Keratinocyte (primary cell): ENCODE data around the gene CALHM4. TPM values are rescaled to one million over a fixed set of nuclear protein-coding genes. Genes with fewer than 3 reads are reported as not detected.

ENCODE experiments used
- DNase-seq: peaks from one replicate; pipeline ENCODE4 v3.0.0-alpha.2; 2011; ENCODE audit warnings: low read depth, missing footprints, low spot score
- FAIRE-seq: peaks from 2 replicates; lab custom pipeline; 2011; peaks lifted over from hg19 to GRCh38; lab: Jason Lieb, UNC
- H2AFZ ChIP-seq: 2 replicates; pipeline ENCODE4 v1.6.0; 2012; ENCODE audit warnings: low read length, control low read depth, inconsistent platforms; ENCODE audit not compliant: control insufficient read depth
- H3K27ac ChIP-seq: 2 replicates; pipeline ENCODE4 v1.5.1; 2011; ENCODE audit warnings: low read length; ENCODE audit not compliant: control insufficient read depth, insufficient read depth
- H3K27me3 ChIP-seq: 3 replicates; pipeline ENCODE4 v1.6.0; 2011; ENCODE audit warnings: low read length; ENCODE audit not compliant: control insufficient read depth, insufficient read depth; ENCODE audit errors: extremely low read depth
- H3K36me3 ChIP-seq, 2 experiments: 2 replicates in 1 of 2; 3 replicates in 1 of 2; pipeline ENCODE4 v1.5.1; 2011; ENCODE audit warnings: low read length in 2 of 2, mild to moderate bottlenecking in 1 of 2; ENCODE audit not compliant: control insufficient read depth in 2 of 2, insufficient read depth in 2 of 2; ENCODE audit errors: extremely low read depth in 1 of 2
- H3K4me1 ChIP-seq: 3 replicates; pipeline ENCODE4 v1.5.1; 2011; ENCODE audit warnings: low read length; ENCODE audit not compliant: control insufficient read depth, insufficient read depth; ENCODE audit errors: extremely low read depth
- H3K4me2 ChIP-seq: 3 replicates; pipeline ENCODE4 v1.6.0; 2011; ENCODE audit warnings: low read depth, low read length; ENCODE audit not compliant: control insufficient read depth, insufficient read depth; ENCODE audit errors: extremely low read depth
- H3K4me3 ChIP-seq, 3 experiments: fragments of 200-600 bp in 1 of 3; sonication (generic) in 1 of 3; 2 replicates in 2 of 3; 3 replicates in 1 of 3; pipeline ENCODE4 v1.5.1; 2011 to 2016; ENCODE audit warnings: low read length in 3 of 3, mild to moderate bottlenecking in 3 of 3, control low read depth in 2 of 3, inconsistent platforms in 1 of 3, low read depth in 1 of 3, mixed read lengths in 1 of 3, mixed run types in 1 of 3, moderate library complexity in 1 of 3; ENCODE audit not compliant: control insufficient read depth in 2 of 3, insufficient read depth in 2 of 3; ENCODE audit errors: extremely low read depth in 1 of 3
- H3K79me2 ChIP-seq: 2 replicates; pipeline ENCODE4 v1.6.0; 2012; ENCODE audit warnings: low read length; ENCODE audit not compliant: control insufficient read depth, insufficient read depth
- H3K9ac ChIP-seq: 3 replicates; pipeline ENCODE4 v1.6.0; 2011; ENCODE audit warnings: low read length; ENCODE audit not compliant: control insufficient read depth, insufficient read depth; ENCODE audit errors: extremely low read depth
- H3K9me1 ChIP-seq: 3 replicates; pipeline ENCODE4 v1.6.0; 2011; ENCODE audit warnings: low read length; ENCODE audit not compliant: control insufficient read depth, insufficient read depth; ENCODE audit errors: extremely low read depth
- H3K9me3 ChIP-seq: 2 replicates; pipeline ENCODE4 v1.5.1; 2012; ENCODE audit warnings: low read depth, low read length; ENCODE audit not compliant: control insufficient read depth
- H4K20me1 ChIP-seq: 3 replicates; pipeline ENCODE4 v1.6.0; 2011; ENCODE audit warnings: low read length; ENCODE audit not compliant: control insufficient read depth, insufficient read depth; ENCODE audit errors: extremely low read depth
- CTCF ChIP-seq, 3 experiments: IDR thresholded peaks in 1 of 3; conservative IDR thresholded peaks in 1 of 3; optimal IDR thresholded peaks in 1 of 3; 2 replicates in 2 of 3; 3 replicates in 1 of 3; pipeline versions ENCODE3 to v1.5.1; 2011; ENCODE audit warnings: low read length in 3 of 3, mild to moderate bottlenecking in 3 of 3, moderate library complexity in 2 of 3, control low read depth in 1 of 3, inconsistent platforms in 1 of 3; ENCODE audit not compliant: insufficient read depth in 2 of 3; ENCODE audit errors: extremely low read depth in 1 of 3
- EZH2 ChIP-seq: IDR thresholded peaks from one replicate; pipeline ENCODE4 v1.6.1; 2012; ENCODE audit warnings: inconsistent platforms, mild to moderate bottlenecking, low read length, moderate library complexity
- dilution Hi-C: fragments of 300-500 bp; cut with MboI; formaldehyde crosslinking; loops from one replicate; pipeline ENCODE4 v1.7.0; 2020; ENCODE audit warnings: low sequenced_read_pairs; ENCODE audit not compliant: extremely low pct_ligation_motif_present
- polyA plus RNA-seq, 5 experiments: library from polyadenylated mRNA; depleted of rRNA in 3 of 5; stranded (reverse) in 3 of 5; stranded (forward) in 1 of 5; unstranded in 1 of 5; fragments of >200 nt; gene quantifications; 1 replicate in 1 of 5; 2 replicates in 3 of 5; 3 replicates in 1 of 5; pipeline versions ENCODE4 v1.2.1 to v1.2.3, GENCODE V29; 2011 to 2012; ENCODE audit warnings: missing spikeins in 2 of 5, low read depth in 1 of 5, low replicate concordance in 1 of 5

CALHM4 gene
- polyA plus RNA-seq, 1 donor (not counting 4 experiments of a cell fraction or from before 2014, with no cell fraction given), result 0.33 TPM

- Histone ChIP-seq H3K79me2 (peaks cover 44% of the 10 kb centered on the region), H3K9me1 (no peaks in the 10 kb centered on the region), H3K4me2 (no peak overlapping the region), H3K27me3 (no peaks in the 10 kb centered on the region), H3K36me3 (peaks cover 4 to 17% of the 10 kb centered on the region in 2 experiments), H3K27ac (no peak overlapping the region), H3K4me3 (no peak overlapping the region), H4K20me1 (no peaks in the 10 kb centered on the region), H2AFZ (no peak overlapping the region), H3K4me1 (no peaks in the 10 kb centered on the region), H3K9ac (no peak overlapping the region), H3K9me3 (no peaks in the 10 kb centered on the region)
- dilution Hi-C loops, result no loop called here
- TF ChIP-seq CTCF (optimal IDR thresholded peaks at IDR 0.05 in 1 of 3, IDR thresholded peaks at IDR 0.05 in 1 of 3, conservative IDR thresholded peaks at IDR 0.05 in 1 of 3; ENCODE audit: extremely low read depth in 1 of 3, insufficient read depth in 2 of 3, low read length in 3 of 3) (no peak), EZH2 (no peak)
- no peak for DNase-seq
- FAIRE-seq, result no peak
These were observed 26.6 kb downstream of the CALHM4 start for GRCh38 chr6:116580198-116580597.

GRCh38 chr6:116586276-116586675, 32.7 kb downstream of the CALHM4 start:
- Histone ChIP-seq H2AFZ (no peak overlapping the region), H3K4me1 (no peaks in the 10 kb centered on the region), H3K79me2 (peaks cover 8% of the 10 kb centered on the region), H3K27me3 (no peaks in the 10 kb centered on the region), H4K20me1 (no peaks in the 10 kb centered on the region), H3K4me3 (no peak overlapping the region), H3K4me2 (no peak overlapping the region), H3K36me3 (peaks cover 2 to 13% of the 10 kb centered on the region in 2 experiments), H3K9me3 (no peaks in the 10 kb centered on the region), H3K9me1 (no peaks in the 10 kb centered on the region), H3K27ac (peak overlapping the region; percentile 36), H3K9ac (no peak overlapping the region)
- dilution Hi-C loops, result no loop called here
- TF ChIP-seq EZH2 (no peak), CTCF (optimal IDR thresholded peaks at IDR 0.05 in 1 of 3, IDR thresholded peaks at IDR 0.05 in 1 of 3, conservative IDR thresholded peaks at IDR 0.05 in 1 of 3; ENCODE audit: extremely low read depth in 1 of 3, insufficient read depth in 2 of 3, low read length in 3 of 3) (no peak)
- FAIRE-seq, result no peak
- DNase-seq, result no peak
